Cardiac muscle cell (in vitro differentiated cells and primary cell): ENCODE results near the gene RNF146. TPM values are rescaled to one million over a fixed set of nuclear protein-coding genes. Genes with fewer than 3 reads are reported as not detected.

Experiments used
- DNase-seq, 2 donors: peaks; one replicate each; pipeline versions ENCODE4 v3.0.0 to v3.0.0-alpha.2; 2010 to 2017; ENCODE audit warnings: low read depth in 1 of 2, low spot score in 1 of 2
- H3K27ac ChIP-seq: fragments of 200-600 bp; sonication (generic); 2 replicates; pipeline ENCODE4 v1.5.1; 2016
- H3K27me3 ChIP-seq: fragments of 200-600 bp; sonication (generic); 2 replicates; pipeline ENCODE4 v1.6.0; 2016; ENCODE audit warnings: control low read depth
- H3K36me3 ChIP-seq: fragments of 200-600 bp; sonication (generic); 2 replicates; pipeline ENCODE4 v1.5.1; 2016; ENCODE audit warnings: control low read depth
- H3K4me1 ChIP-seq: fragments of 200-600 bp; sonication (generic); 2 replicates; pipeline ENCODE4 v1.8.1; 2017; ENCODE audit warnings: low read depth, mild to moderate bottlenecking, mixed run types
- H3K4me3 ChIP-seq: fragments of 200-600 bp; sonication (generic); 2 replicates; pipeline ENCODE4 v1.5.1; 2016; ENCODE audit warnings: mild to moderate bottlenecking
- H3K9me3 ChIP-seq: fragments of 200-600 bp; sonication (generic); 2 replicates; pipeline ENCODE4 v1.5.1; 2017; ENCODE audit warnings: low read depth, mild to moderate bottlenecking, control low read depth
- CTCF ChIP-seq: IDR thresholded peaks from 2 replicates; pipeline ENCODE4 v1.5.1; 2012; ENCODE audit warnings: low read depth, mild to moderate bottlenecking, low read length
- polyA plus RNA-seq: library from polyadenylated mRNA; unstranded; fragments of >200 nt; fragmentation: Nextera tagmentation; extraction: Ambion mirVana; gene quantifications from 2 replicates; pipeline ENCODE4 v1.2.1, GENCODE V29; 2016
- total RNA-seq: library from RNA; depleted of rRNA; stranded (reverse); fragments of >200 nt; gene quantifications from 2 replicates; pipeline ENCODE4 v1.2.3, GENCODE V29; 2016

The RNF146 gene
- total and polyA plus RNA-seq, 2 experiments from 2014 or later: 47.8 to 86.0 TPM

- no peak for DNase-seq
- no peaks in the 10 kb centered on the region for H3K4me1 ChIP-seq
- TF ChIP-seq CTCF: no peak
- peaks cover 16% of the 10 kb centered on the region for H3K36me3 ChIP-seq
- H3K27ac ChIP-seq: no peak overlapping the region
- H3K4me3 ChIP-seq: no peak overlapping the region
- H3K9me3 ChIP-seq: no peaks in the 10 kb centered on the region
- no peaks in the 10 kb centered on the region for H3K27me3 ChIP-seq
These were observed 9.7 kb downstream of the RNF146 start for GRCh38 chr6:127276331-127276730.

GRCh38 chr6:127277878-127278843 is 11.5 kb downstream of the RNF146 start:
- Histone ChIP-seq H3K4me1 (no peaks in the 10 kb centered on the region), H3K36me3 (peaks cover 29% of the 10 kb centered on the region), H3K27me3 (no peaks in the 10 kb centered on the region), H3K4me3 (no peak overlapping the region), H3K27ac (no peak overlapping the region), H3K9me3 (no peaks in the 10 kb centered on the region)
- DNase-seq: no peak
- no peak for TF ChIP-seq CTCF

GRCh38 chr6:127279815-127280214 is 13.2 kb downstream of the RNF146 start:
- Histone ChIP-seq H3K4me1 (no peaks in the 10 kb centered on the region), H3K27me3 (no peaks in the 10 kb centered on the region), H3K9me3 (no peaks in the 10 kb centered on the region), H3K27ac (no peak overlapping the region), H3K4me3 (no peak overlapping the region), H3K36me3 (peaks cover 35% of the 10 kb centered on the region)
- DNase-seq: no peak
- TF ChIP-seq CTCF: no peak

DNA sequence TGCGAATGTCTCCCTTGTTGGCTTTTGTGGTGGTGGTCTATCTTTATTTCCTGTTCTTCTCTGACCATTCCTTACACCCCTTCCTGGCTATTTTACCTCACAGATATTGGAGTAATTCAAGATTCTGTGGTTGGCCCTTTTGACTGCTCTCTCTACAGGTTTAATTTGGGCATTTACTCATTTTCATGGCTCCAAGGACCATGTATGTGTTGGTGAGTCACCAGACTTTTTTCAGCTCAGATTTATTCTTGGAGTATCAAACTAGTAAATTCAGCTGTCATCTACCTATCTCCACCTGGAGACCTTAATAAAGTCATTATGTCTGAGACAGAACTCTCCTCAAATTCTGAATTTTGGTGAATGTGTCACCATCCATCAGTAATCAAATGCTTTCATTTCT is 15.5 kb downstream of the RNF146 start:
- peaks cover 56% of the 10 kb centered on the region for H3K36me3 ChIP-seq
- DNase-seq: no peak
- no peak overlapping the region for H3K27ac ChIP-seq
- H3K9me3 ChIP-seq: no peaks in the 10 kb centered on the region
- TF ChIP-seq CTCF: no peak
- no peaks in the 10 kb centered on the region for H3K4me1 ChIP-seq
- no peaks in the 10 kb centered on the region for H3K27me3 ChIP-seq
- H3K4me3 ChIP-seq: no peak overlapping the region

DNA sequence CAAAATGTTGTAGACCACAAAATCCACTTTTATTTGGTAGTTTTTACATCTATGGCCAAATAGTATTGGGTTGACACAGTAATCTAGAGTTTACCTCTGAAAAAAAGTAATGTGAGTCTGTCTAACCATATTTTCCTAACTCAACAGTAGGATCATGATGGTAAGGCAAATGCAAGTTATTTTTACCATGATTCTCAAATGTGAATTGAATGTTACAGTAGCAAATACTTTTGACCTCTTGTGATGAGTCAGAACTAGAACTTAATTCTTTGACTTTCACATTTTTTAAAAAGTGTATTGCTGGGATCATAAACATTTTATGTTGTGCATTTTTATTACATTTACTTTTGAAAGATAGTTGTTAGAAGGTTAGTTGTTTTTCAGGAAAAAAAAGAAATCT is 22.0 kb downstream of the RNF146 start:
- Histone ChIP-seq H3K27ac (peak overlapping the region; percentile 68), H3K4me3 (no peak overlapping the region), H3K36me3 (peaks cover 37% of the 10 kb centered on the region), H3K27me3 (no peaks in the 10 kb centered on the region), H3K9me3 (no peaks in the 10 kb centered on the region), H3K4me1 (peaks cover 26% of the 10 kb centered on the region)
- no peak for DNase-seq
- no peak for TF ChIP-seq CTCF
